K562 (cell line): ENCODE data around the gene SNU13.

Experiments
- BRCA1 ChIP-seq, 2 experiments: fragments of 450-650 bp in 1 of 2; sonication (generic) in 1 of 2; formaldehyde crosslinking in 1 of 2; IDR thresholded peaks; 2 replicates each; pipeline versions ENCODE4 v1.5.0 to v1.6.1; 2017 to 2020; ENCODE audit warnings: mild to moderate bottlenecking in 1 of 2, missing genetic modification reagents in 1 of 2
- CEBPB ChIP-seq: fragments of 450-650 bp; IDR thresholded peaks from 2 replicates; pipeline ENCODE4 v1.6.1; 2016; ENCODE audit warnings: missing genetic modification characterization, missing compliant biosample characterization
- MBD1 ChIP-seq: fragments of 250-450 bp; sonication (Bioruptor Pico); IDR thresholded peaks from 2 replicates; pipeline ENCODE4 v1.8.0; 2022; ENCODE audit warnings: inconsistent platforms
- MTA2 ChIP-seq: fragments of 450-650 bp; IDR thresholded peaks from 2 replicates; pipeline ENCODE4 v1.6.1; 2016; ENCODE audit warnings: low read depth
- NR2C2 ChIP-seq, 2 experiments: fragments of 200-800 bp in 1 of 2; sonication (Bioruptor generic) in 1 of 2; sonication (generic) in 1 of 2; formaldehyde crosslinking in 1 of 2; IDR thresholded peaks; 2 replicates each; pipeline versions ENCODE4 v1.6.1 to v1.8.0; 2016 to 2022; ENCODE audit warnings: mild to moderate bottlenecking in 1 of 2, missing compliant biosample characterization in 1 of 2, missing genetic modification characterization in 1 of 2, missing genetic modification reagents in 1 of 2
- RAD21 ChIP-seq, 2 experiments: fragments of 250-450 bp in 1 of 2; fragments of 450-650 bp in 1 of 2; sonication (Bioruptor Pico) in 1 of 2; formaldehyde crosslinking in 1 of 2; IDR thresholded peaks in 1 of 2; conservative IDR thresholded peaks in 1 of 2; 2 replicates each; pipeline versions ENCODE4 v1.4.0 to v1.8.0; 2020 to 2022; ENCODE audit warnings: mild to moderate bottlenecking in 2 of 2, moderate library complexity in 1 of 2
- ZBTB17 ChIP-seq: fragments of 450-650 bp; formaldehyde crosslinking; IDR thresholded peaks from 2 replicates; pipeline ENCODE4 v1.4.0; 2020; ENCODE audit warnings: mild to moderate bottlenecking

- no peak for TF ChIP-seq MBD1 (CRISPR knock-in tag)
- no peak for TF ChIP-seq BRCA1 (IDR thresholded peaks at IDR 0.05)
- no peak for TF ChIP-seq BRCA1 (CRISPR knock-in tag; IDR thresholded peaks at IDR 0.05)
- no peak for TF ChIP-seq MTA2
- no peak for TF ChIP-seq NR2C2 (CRISPR knock-in tag; IDR thresholded peaks at IDR 0.05)
- no peak for TF ChIP-seq NR2C2 (tag; IDR thresholded peaks at IDR 0.05)
- no peak for TF ChIP-seq CEBPB (tag)
- no peak for TF ChIP-seq RAD21 (CRISPR knock-in tag; conservative IDR thresholded peaks at IDR 0.05 in 1 of 2, IDR thresholded peaks at IDR 0.05 in 1 of 2)
- no peak for TF ChIP-seq ZBTB17
These were observed 46.1 kb downstream of the SNU13 start for GRCh38 chr22:41642331-41643110.
